Kidney (tissue), 14 donors: ENCODE measurements around the gene WDR62. TPM values are rescaled to one million over a fixed set of nuclear protein-coding genes. Genes with fewer than 3 reads are reported as not detected.

Experiments used
- DNase-seq, 5 donors: peaks; one replicate each; pipeline ENCODE4 v3.0.0-alpha.2; 2013 to 2020
- FAIRE-seq: peaks from 2 replicates; lab custom pipeline; 2012; peaks lifted over from hg19 to GRCh38; lab: Jason Lieb, UNC
- H3K27ac ChIP-seq, 2 donors: one replicate each; pipeline ENCODE4 v1.7.0; 2013; ENCODE audit warnings: low read depth in 2 of 2, low read length in 2 of 2, inconsistent platforms in 1 of 2
- H3K27me3 ChIP-seq: one replicate; pipeline ENCODE4 v1.7.1; 2013; ENCODE audit warnings: low read length, inconsistent platforms; ENCODE audit not compliant: control insufficient read depth, insufficient read depth
- H3K36me3 ChIP-seq, 3 donors: one replicate each; pipeline versions ENCODE4 v1.7.0 to v1.7.1; 2013; ENCODE audit warnings: low read length in 3 of 3, control low read depth in 1 of 3, inconsistent platforms in 1 of 3; ENCODE audit not compliant: insufficient read depth in 3 of 3, control insufficient read depth in 2 of 3
- H3K4me1 ChIP-seq, 3 donors: one replicate each; pipeline versions ENCODE4 v1.7.0 to v1.7.1; 2013; ENCODE audit warnings: low read length in 3 of 3, inconsistent platforms in 1 of 3, low read depth in 1 of 3; ENCODE audit not compliant: control insufficient read depth in 2 of 3, insufficient read depth in 2 of 3
- H3K4me3 ChIP-seq, 3 donors: one replicate each; pipeline versions ENCODE4 v1.7.0 to v1.8.1; 2013; ENCODE audit warnings: low read length in 3 of 3, control low read depth in 1 of 3, inconsistent platforms in 1 of 3
- H3K9ac ChIP-seq, 3 donors: one replicate each; pipeline versions ENCODE4 v1.7.0 to v1.7.1; 2013; ENCODE audit warnings: low read length in 3 of 3, control low read depth in 1 of 3, inconsistent platforms in 1 of 3
- H3K9me3 ChIP-seq, 3 donors: one replicate each; pipeline versions ENCODE4 v1.7.0 to v1.7.1; 2013; ENCODE audit warnings: low read length in 3 of 3, control low read depth in 1 of 3, inconsistent platforms in 1 of 3; ENCODE audit not compliant: control insufficient read depth in 2 of 3, insufficient read depth in 1 of 3
- intact Hi-C: fragments of 100-400 bp; cut with DNase I; formaldehyde crosslinking; loops from one replicate; pipeline ENCODE4 v1.11.1; 2022
- polyA plus RNA-seq: library from polyadenylated mRNA; stranded (reverse); fragments of 350-450 nt; fragmentation: Illumina TruSeq; extraction: RNeasy Lipid Tissue Mini Kit (QIAGEN cat#74804); gene quantifications from one replicate; pipeline ENCODE4 v1.2.3, GENCODE V29; 2014; ENCODE audit warnings: low read depth, low replicate concordance; ENCODE audit not compliant: insufficient read depth
- total RNA-seq: library from RNA; stranded (reverse); fragmentation: NEBNext Ultra II Directional; extraction: Animal tissue kit (Norgen Biotek cat#: 25700); gene quantifications from one replicate; pipeline ENCODE4 v1.2.1, GENCODE V29; 2021
- TF ChIP-seq, protein P1 (sequence below): IDR thresholded peaks from 3 replicates; pipeline ENCODE4 v1.5.1; 2012; ENCODE audit warnings: mild to moderate bottlenecking, moderate library complexity, borderline replicate concordance; ENCODE audit not compliant: insufficient read depth; ENCODE audit errors: extremely low read depth
- donor health status: control.
- donor health status: control.
- donor health status: control.
- donor health status: control.
- donor health status: control.
- donor health status: DM: yes; HTN: yes; CAD: no.
- donor health status: Normal renal cell carcinoma (clear cell type).

Gene WDR62
- total and polyA plus RNA-seq, 2 donors from 2014 or later: 0.58 to 0.69 TPM

DNA sequence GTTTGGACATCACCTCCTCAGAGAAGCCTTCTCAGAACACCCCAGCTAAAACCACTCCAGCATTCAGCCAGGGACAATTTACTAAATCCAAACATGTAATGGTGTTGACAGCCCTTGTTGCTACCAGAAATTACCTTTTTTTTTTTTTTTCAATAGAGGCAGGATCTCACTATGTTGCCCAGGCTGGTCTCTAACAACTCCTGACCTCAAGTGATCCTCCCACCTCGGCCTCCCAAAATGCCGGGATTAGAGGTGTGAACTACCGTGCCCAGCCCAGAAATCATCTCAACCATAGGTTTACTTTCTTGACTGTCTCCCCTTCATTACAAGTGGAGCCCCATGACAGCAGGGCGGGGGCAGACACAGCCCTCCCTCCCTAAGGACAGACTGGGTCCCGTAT lies 31.3 kb upstream of the WDR62 start:
- intact Hi-C loops: no loop called here
- Histone ChIP-seq H3K4me3 (no peak overlapping the region), H3K9ac (no peak overlapping the region), H3K27ac (no peak overlapping the region), H3K9me3 (no peaks in the 10 kb centered on the region), H3K27me3 (no peaks in the 10 kb centered on the region), H3K36me3 (no peaks in the 10 kb centered on the region), H3K4me1 (no peaks in the 10 kb centered on the region)
- DNase-seq (no peak), FAIRE-seq (no peak)
- TF ChIP-seq, protein P1, sequence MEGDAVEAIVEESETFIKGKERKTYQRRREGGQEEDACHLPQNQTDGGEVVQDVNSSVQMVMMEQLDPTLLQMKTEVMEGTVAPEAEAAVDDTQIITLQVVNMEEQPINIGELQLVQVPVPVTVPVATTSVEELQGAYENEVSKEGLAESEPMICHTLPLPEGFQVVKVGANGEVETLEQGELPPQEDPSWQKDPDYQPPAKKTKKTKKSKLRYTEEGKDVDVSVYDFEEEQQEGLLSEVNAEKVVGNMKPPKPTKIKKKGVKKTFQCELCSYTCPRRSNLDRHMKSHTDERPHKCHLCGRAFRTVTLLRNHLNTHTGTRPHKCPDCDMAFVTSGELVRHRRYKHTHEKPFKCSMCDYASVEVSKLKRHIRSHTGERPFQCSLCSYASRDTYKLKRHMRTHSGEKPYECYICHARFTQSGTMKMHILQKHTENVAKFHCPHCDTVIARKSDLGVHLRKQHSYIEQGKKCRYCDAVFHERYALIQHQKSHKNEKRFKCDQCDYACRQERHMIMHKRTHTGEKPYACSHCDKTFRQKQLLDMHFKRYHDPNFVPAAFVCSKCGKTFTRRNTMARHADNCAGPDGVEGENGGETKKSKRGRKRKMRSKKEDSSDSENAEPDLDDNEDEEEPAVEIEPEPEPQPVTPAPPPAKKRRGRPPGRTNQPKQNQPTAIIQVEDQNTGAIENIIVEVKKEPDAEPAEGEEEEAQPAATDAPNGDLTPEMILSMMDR: no peak

DNA sequence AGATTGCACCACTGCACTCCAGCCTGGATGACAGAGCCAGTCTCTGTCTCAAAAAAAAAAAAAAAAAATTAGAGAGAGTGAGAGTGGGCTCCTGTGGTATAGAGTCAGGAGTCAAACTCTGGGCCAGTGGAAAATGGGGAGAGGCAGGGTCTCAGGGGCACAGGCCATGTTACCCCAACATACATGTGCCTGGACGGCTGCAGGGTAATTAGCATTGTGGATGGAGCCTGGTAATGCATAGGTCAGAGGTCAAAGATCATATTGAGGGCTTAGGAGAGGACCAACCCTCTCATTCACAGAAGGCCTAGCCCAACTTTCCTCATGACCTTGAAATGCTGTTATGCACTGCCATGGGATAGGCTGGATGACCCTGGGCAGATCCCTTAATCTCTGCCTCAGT lies 29.2 kb upstream of the WDR62 start:
- TF ChIP-seq, protein P1: no peak
- DNase-seq (no peak), FAIRE-seq (no peak)
- Histone ChIP-seq H3K4me1 (no peaks in the 10 kb centered on the region), H3K27ac (no peak overlapping the region), H3K27me3 (no peaks in the 10 kb centered on the region), H3K9me3 (no peaks in the 10 kb centered on the region), H3K36me3 (no peaks in the 10 kb centered on the region), H3K4me3 (no peak overlapping the region), H3K9ac (no peak overlapping the region)
- intact Hi-C loops: no loop called here

DNA sequence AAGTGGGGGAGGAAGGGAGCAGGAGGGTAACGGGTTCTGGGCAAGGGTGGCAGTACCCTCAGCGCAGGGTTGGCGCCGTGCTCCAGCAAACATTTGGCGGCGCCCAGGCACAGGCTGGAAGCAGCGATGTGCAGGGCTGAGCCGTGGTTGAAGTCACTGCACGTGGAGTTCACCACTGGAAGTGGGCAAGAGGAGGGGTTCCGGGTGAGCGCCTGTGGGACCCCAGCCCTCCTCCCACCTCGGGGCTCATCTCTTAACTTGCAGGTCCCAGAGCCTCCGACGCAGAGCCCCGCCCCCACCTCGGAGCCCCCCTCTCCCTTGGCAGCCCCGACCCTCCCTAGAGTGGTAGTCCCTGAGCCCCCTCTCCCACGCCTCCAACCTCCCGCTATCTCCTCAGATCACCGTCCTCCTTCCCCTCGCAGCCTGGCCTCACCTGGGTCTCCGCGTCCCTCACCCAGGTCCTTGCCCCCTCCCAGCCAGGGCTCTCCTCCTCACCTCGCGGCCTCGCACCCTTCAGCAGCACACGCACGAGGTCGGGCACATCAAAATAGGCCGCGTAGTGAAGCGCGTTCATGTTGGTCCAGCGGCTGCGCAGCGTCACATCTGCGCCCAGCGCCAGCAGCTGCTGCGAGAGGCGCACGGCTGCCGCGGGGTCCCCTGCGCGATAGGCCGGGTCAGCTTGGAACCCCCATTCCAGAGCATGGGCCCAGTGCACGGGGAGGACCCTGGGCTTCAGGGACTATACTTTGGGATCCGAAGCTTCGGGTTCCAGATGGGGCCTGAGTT lies 28.4 kb upstream of the WDR62 start:
- H3K4me1 ChIP-seq: no peaks in the 10 kb centered on the region
- H3K27me3 ChIP-seq: no peaks in the 10 kb centered on the region
- intact Hi-C loops: no loop called here
- H3K9me3 ChIP-seq: no peaks in the 10 kb centered on the region
- TF ChIP-seq, protein P1: no peak
- no peak overlapping the region for H3K4me3 ChIP-seq
- H3K27ac ChIP-seq: no peak overlapping the region
- FAIRE-seq (no peak), DNase-seq (no peak)
- H3K36me3 ChIP-seq: no peaks in the 10 kb centered on the region
- no peak overlapping the region for H3K9ac ChIP-seq
